T-cell (primary cell): ENCODE measurements around the gene CD79A. TPM values are rescaled to one million over a fixed set of nuclear protein-coding genes. Genes with fewer than 3 reads are reported as not detected.

Experiments
- ATAC-seq, 4 experiments: fragments of 200-7000 bp in 3 of 4; fragments of 150-1000 bp in 1 of 4; cut with Tn5 transposase; replicated peaks in 1 of 4; 1 replicate in 3 of 4; 2 replicates in 1 of 4; pipeline ENCODE4 v1.10.0; 2021; ENCODE audit warnings: moderate library complexity in 3 of 4, mild to moderate bottlenecking in 2 of 4, moderate number of reproducible peaks in 1 of 4
- CTCF ChIA-PET, 2 donors: fragments of 300-600 bp; sonication (Branson Sonifier 250); formaldehyde crosslinking; loops; one replicate each; lab custom pipeline; 2022; ENCODE audit warnings: antibody characterized with exemption in 2 of 2; lab: Charles Lee
- POLR2A ChIA-PET, 2 donors: fragments of 300-600 bp; sonication (Branson Sonifier 250); formaldehyde crosslinking; loops; one replicate each; lab custom pipeline; 2022; ENCODE audit warnings: antibody characterized with exemption in 2 of 2; lab: Charles Lee
- DNase-seq, 35 experiments: peaks; one replicate each; pipeline versions ENCODE4 v3.0.0 to v3.0.0-alpha.2; 2013 to 2023
- H3K27ac ChIP-seq: one replicate; pipeline ENCODE4 v1.5.1; 2013; ENCODE audit warnings: low read length
- H3K27me3 ChIP-seq, 2 experiments: replicated peaks in 1 of 2; 1 replicate in 1 of 2; 2 replicates in 1 of 2; pipeline versions ENCODE4 v1.6.1 to v1.7.0; 2013; ENCODE audit warnings: low read length in 1 of 2, mixed read lengths in 1 of 2; ENCODE audit not compliant: control insufficient read depth in 2 of 2, insufficient read depth in 2 of 2; ENCODE audit errors: extremely low read depth in 1 of 2
- H3K36me3 ChIP-seq, 2 donors: 1 replicate in 1 of 2; 2 replicates in 1 of 2; pipeline versions ENCODE4 v1.6.1 to v1.7.0; 2013; ENCODE audit warnings: low read length in 1 of 2; ENCODE audit not compliant: control insufficient read depth in 2 of 2, insufficient read depth in 1 of 2; ENCODE audit errors: extremely low read depth in 1 of 2
- H3K4me1 ChIP-seq, 2 experiments: 1 replicate in 1 of 2; 2 replicates in 1 of 2; pipeline versions ENCODE4 v1.6.1 to v1.7.0; 2013; ENCODE audit warnings: low read length in 2 of 2, mixed read lengths in 1 of 2; ENCODE audit not compliant: insufficient read depth in 2 of 2, control insufficient read depth in 1 of 2; ENCODE audit errors: extremely low read depth in 1 of 2
- H3K4me3 ChIP-seq, 2 donors: 1 replicate in 1 of 2; 2 replicates in 1 of 2; pipeline versions ENCODE4 v1.5.1 to v1.7.0; 2013; ENCODE audit warnings: mild to moderate bottlenecking in 2 of 2, low read length in 1 of 2, moderate library complexity in 1 of 2; ENCODE audit not compliant: control insufficient read depth in 1 of 2; ENCODE audit errors: extremely low read depth in 1 of 2
- H3K9me3 ChIP-seq: 2 replicates; pipeline ENCODE4 v1.7.0; 2013
- H3K27ac Mint-ChIP-seq, 2 donors: one replicate each; pipeline ENCODE4 v1.8.0; 2020 to 2021; ENCODE audit warnings: mild to moderate bottlenecking in 2 of 2, mixed read lengths in 2 of 2
- H3K27me3 Mint-ChIP-seq, 2 donors: one replicate each; pipeline ENCODE4 v1.8.0; 2021 to 2022; ENCODE audit warnings: mixed read lengths in 2 of 2
- H3K36me3 Mint-ChIP-seq: one replicate; pipeline ENCODE4 v1.8.0; 2021; ENCODE audit warnings: mixed read lengths
- H3K4me1 Mint-ChIP-seq, 3 donors: one replicate each; pipeline ENCODE4 v1.8.0; 2020 to 2022; ENCODE audit warnings: mixed read lengths in 3 of 3, mild to moderate bottlenecking in 1 of 3
- H3K4me3 Mint-ChIP-seq, 3 donors: one replicate each; pipeline ENCODE4 v1.8.0; 2020 to 2022; ENCODE audit warnings: mild to moderate bottlenecking in 3 of 3, mixed read lengths in 3 of 3, moderate library complexity in 3 of 3
- H3K9me3 Mint-ChIP-seq, 3 donors: one replicate each; pipeline ENCODE4 v1.8.0; 2020 to 2022; ENCODE audit warnings: mixed read lengths in 3 of 3
- WGBS: methylation state at CpG from one replicate; pipeline ENCODE4 v1.1.5; 2013; ENCODE audit warnings: missing lambda C conversion rate; ENCODE audit not compliant: insufficient coverage; 5-methylcytosine and 5-hydroxymethylcytosine counted together
- total RNA-seq, 35 experiments: library from RNA in 6 of 35; stranded (reverse) in 6 of 35; fragments of 120-200 nt in 1 of 35; gene quantifications; one replicate each; pipeline versions ENCODE4 v1.2.1 to v1.2.4 and lab custom pipeline; 2013 to 2026

The CD79A gene
- total RNA-seq, 5 donors from 2014 or later (not counting 1 experiment from before 2014, with no cell fraction given), result 15.9 to 51.1 (median 19.0) TPM

DNA sequence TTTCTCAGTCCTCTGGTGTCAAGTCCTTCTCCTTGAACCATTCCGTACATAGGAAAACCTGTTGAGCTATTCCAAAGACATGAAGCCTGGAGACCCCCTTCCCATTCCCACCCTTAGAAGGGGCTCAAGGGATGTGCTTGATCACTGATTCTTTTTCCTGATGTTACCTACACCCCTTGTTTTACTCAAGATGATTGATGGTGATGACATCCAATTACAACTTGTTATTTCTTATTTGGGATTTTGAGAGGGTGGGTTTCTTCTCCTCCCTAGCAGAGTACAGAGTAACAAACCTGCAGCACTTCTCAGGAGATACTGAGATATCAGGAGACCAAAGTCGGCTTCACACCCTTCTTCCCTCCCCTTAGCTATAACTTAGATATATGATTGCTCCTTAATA lies 23.7 kb upstream of the CD79A start:
- no CpG with 5 or more reads among the region's 2 CpGs for WGBS
- DNase-seq (no peak), ATAC-seq (no peak)
- POLR2A ChIA-PET, result no interaction called here
- Mint-ChIP-seq H3K27me3 (peaks cover 2 to 3% of the 10 kb centered on the region in 2 donors), H3K9me3 (no peaks in the 10 kb centered on the region), H3K4me3 (no peak overlapping the region), H3K36me3 (no peaks in the 10 kb centered on the region), H3K4me1 (no peaks in the 10 kb centered on the region), H3K27ac (no peak overlapping the region)
- CTCF ChIA-PET, result interaction anchor here in 1 of 2 donors (1.4 kb wide), 1 partner anchor 17 kb away, joined by 3 read pairs; no protein-coding TSS in a partner anchor
- H3K27me3 ChIP-seq, result no peaks in the 10 kb centered on the region
- H3K27ac ChIP-seq, result no peak overlapping the region
- H3K9me3 ChIP-seq, result no peaks in the 10 kb centered on the region
- H3K36me3 ChIP-seq, result no peaks in the 10 kb centered on the region
- no peaks in the 10 kb centered on the region for H3K4me1 ChIP-seq
- H3K4me3 ChIP-seq, result no peak overlapping the region

DNA sequence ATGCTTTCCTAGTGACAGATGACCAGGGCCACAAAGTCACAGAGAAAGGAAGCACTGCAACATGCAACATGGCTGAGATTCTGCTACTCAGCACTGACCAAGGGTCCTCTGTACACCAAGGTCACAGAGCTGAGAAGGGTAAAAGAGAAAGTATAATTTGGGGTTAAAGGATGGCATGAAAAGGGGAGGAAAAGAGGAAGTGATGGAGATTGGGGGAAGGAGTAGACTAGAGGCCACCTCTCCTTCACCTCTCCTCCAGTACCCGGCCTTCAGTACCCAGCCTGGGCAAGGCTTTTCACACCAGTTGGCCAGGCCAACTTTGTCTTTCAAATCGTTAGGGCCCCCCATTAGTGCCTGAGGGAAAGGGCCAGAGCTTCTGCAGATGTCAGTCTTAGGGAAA lies 23.3 kb upstream of the CD79A start:
- no peak for DNase-seq
- H3K4me1 ChIP-seq, result no peaks in the 10 kb centered on the region
- no peaks in the 10 kb centered on the region for H3K4me1 Mint-ChIP-seq
- no peak overlapping the region for H3K4me3 Mint-ChIP-seq
- no peak for ATAC-seq
- no peaks in the 10 kb centered on the region for H3K36me3 ChIP-seq
- H3K27me3 Mint-ChIP-seq, result peaks cover 2 to 3% of the 10 kb centered on the region in 2 donors
- H3K27ac Mint-ChIP-seq, result no peak overlapping the region
- no peak overlapping the region for H3K27ac ChIP-seq
- no peaks in the 10 kb centered on the region for H3K27me3 ChIP-seq
- POLR2A ChIA-PET, result no interaction called here
- no peaks in the 10 kb centered on the region for H3K9me3 ChIP-seq
- no peak overlapping the region for H3K4me3 ChIP-seq
- H3K9me3 Mint-ChIP-seq, result no peaks in the 10 kb centered on the region
- H3K36me3 Mint-ChIP-seq, result no peaks in the 10 kb centered on the region
- CTCF ChIA-PET, result no interaction called here
- no CpG with 5 or more reads among the region's 2 CpGs for WGBS

DNA sequence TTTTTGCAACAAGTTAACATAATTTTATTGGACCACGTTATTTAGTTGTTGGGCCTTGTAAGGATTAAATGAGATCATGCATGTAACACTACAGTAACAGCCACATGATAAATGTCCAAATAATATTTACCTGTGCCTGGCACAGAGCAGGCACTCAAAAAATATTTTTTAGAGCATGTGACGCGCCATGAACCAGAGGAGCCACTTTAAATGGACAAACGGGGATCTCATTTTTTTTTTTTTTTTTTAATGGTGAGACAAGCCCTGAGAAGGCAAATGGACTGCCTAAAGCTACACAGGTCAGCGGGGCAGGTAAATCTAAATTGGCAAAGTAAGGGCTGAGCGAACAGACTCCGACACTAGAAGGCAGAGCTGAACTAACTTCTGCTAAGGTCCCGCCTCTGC lies 17.9 kb upstream of the CD79A start:
- peaks cover 37 to 41% (median 39%) of the 10 kb centered on the region in 3 donors for H3K4me1 Mint-ChIP-seq
- H3K27ac ChIP-seq, result peak overlapping the region; percentile 88
- no peaks in the 10 kb centered on the region for H3K27me3 Mint-ChIP-seq
- peak overlapping the region; percentile 83 to 96 for H3K4me3 ChIP-seq
- DNase-seq (no peak), ATAC-seq (no peak)
- 4% methylated on average over 7 of the region's 8 CpGs for WGBS
- peaks cover 30% of the 10 kb centered on the region for H3K36me3 Mint-ChIP-seq
- peak overlapping the region; percentile 80 to 95 (median 93) for H3K4me3 Mint-ChIP-seq
- no peaks in the 10 kb centered on the region for H3K27me3 ChIP-seq
- H3K9me3 Mint-ChIP-seq, result no peaks in the 10 kb centered on the region
- peaks cover 0 to 34% of the 10 kb centered on the region in 2 donors for H3K36me3 ChIP-seq
- H3K4me1 ChIP-seq, result peaks cover 27 to 42% of the 10 kb centered on the region in 2 experiments
- ChIA-PET CTCF (interaction anchor here (0.6 to 3.0 kb wide), 11 partner anchors 12 to 176 kb away, joined by 3 to 15 read pairs (median 6); no protein-coding TSS in a partner anchor), POLR2A (interaction anchor here (0.6 to 1.0 kb wide), 6 partner anchors 16 to 1099 kb away, joined by 3 to 9 read pairs (median 3); no protein-coding TSS in a partner anchor)
- peak overlapping the region; percentile 96 to 99 for H3K27ac Mint-ChIP-seq
- no peaks in the 10 kb centered on the region for H3K9me3 ChIP-seq

DNA sequence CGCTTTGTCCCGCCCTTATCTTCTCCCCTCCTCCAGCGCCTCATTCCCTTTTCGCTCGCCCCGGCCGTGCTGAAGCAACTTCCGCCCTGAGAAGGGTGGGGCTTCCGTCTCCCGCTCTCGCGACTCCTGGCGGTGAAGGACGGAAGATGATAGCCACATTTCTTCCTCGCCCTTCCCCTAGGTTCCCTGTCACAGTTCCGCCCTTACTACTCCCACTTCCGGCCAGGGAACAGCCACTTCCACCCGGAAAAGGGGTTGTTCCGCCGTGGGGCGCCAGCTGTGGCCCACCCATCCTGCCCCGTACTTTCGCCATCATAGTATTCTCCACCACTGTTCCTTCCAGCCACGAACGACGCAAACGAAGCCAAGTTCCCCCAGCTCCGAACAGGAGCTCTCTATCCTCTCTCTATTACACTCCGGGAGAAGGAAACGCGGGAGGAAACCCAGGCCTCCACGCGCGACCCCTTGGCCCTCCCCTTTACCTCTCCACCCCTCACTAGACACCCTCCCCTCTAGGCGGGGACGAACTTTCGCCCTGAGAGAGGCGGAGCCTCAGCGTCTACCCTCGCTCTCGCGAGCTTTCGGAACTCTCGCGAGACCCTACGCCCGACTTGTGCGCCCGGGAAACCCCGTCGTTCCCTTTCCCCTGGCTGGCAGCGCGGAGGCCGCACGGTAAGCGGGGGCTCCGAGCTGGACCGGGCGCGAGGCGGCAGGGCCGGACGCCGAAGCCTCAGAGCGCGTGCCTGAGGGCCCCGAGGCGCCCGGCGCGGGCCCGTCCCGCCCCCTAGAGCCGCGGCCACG lies 17.3 kb upstream of the CD79A start, which contains the start of gene RPS19:
RPS19 (plus strand) TSS at position 638 of the 801 bp plus-strand sequence. CDS start 520 bp downstream, outside the sequence.
- ATAC-seq (peak; percentile 86 to 90 (median 88)), DNase-seq (peak; percentile 93 to 99 (median 97))
- Histone ChIP-seq H3K36me3 (peaks cover 3 to 40% of the 10 kb centered on the region in 2 donors), H3K27ac (peak within 1 kb of the TSS; percentile 88), H3K4me3 (peak within 1 kb of the TSS; percentile 83 to 96), H3K4me1 (peaks cover 27 to 48% of the 10 kb centered on the region in 2 experiments), H3K9me3 (no peaks in the 10 kb centered on the region), H3K27me3 (no peaks in the 10 kb centered on the region)
- WGBS, result 0% methylated on average over 73 of the region's 76 CpGs
- Mint-ChIP-seq H3K4me1 (peaks cover 41 to 48% (median 45%) of the 10 kb centered on the region in 3 donors), H3K4me3 (peak within 1 kb of the TSS; percentile 80 to 95 (median 93)), H3K36me3 (peaks cover 36% of the 10 kb centered on the region), H3K9me3 (no peaks in the 10 kb centered on the region), H3K27ac (peak within 1 kb of the TSS; percentile 96 to 99), H3K27me3 (no peaks in the 10 kb centered on the region)
- POLR2A ChIA-PET, result interaction anchor here (0.6 to 1.0 kb wide), 6 partner anchors 15 to 1099 kb away, joined by 3 to 5 read pairs (median 3); no protein-coding TSS in a partner anchor
- CTCF ChIA-PET, result interaction anchor here in 1 of 2 donors (0.6 to 3.0 kb wide), 13 partner anchors 11 to 421 kb away, joined by 3 to 15 read pairs (median 4); no protein-coding TSS in a partner anchor

DNA sequence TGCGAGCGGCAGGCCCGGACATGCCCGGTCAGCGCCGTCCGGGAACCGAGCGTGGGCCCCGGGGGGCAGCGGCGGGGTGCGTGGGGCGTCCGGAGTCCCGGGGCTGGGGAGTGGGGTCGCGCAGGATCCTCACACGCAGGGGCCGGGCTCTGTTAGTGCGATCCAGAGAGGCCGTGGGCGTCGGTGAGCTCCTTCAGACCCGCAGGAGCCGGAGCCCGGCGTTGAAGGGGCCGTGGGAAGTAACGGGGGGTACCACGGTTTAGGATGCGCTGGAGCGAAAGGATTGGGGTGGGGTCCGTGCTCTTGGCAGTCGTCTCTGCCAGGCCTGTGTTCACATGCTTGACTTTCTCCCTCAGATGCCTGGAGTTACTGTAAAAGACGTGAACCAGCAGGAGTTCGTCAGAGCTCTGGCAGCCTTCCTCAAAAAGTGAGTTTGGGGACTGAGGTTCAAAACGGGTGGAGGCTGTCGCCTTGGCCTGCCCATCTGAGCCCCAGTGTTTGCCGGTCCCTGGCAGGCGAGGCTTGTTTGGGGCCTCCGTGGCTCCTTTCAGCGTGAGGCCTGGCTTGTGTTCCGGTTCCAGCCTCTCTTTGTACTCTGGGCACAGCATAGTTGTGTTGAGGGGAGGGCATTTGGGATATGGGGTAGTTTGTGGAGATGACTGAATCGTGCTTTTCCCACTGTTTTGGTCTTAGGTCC lies 16.5 kb upstream of the CD79A start:
- peak in 4 of 35 experiments; percentile 14 to 44 (median 18) for DNase-seq

More for the DNA sequence above, 16.5 kb upstream of the CD79A start:
- no peaks in the 10 kb centered on the region for H3K27me3 Mint-ChIP-seq
- peaks cover 27 to 55% of the 10 kb centered on the region in 2 experiments for H3K4me1 ChIP-seq
- H3K27ac ChIP-seq, result peak overlapping the region; percentile 64
- ChIA-PET CTCF (interaction anchor here in 1 of 2 donors (0.6 to 3.0 kb wide), 7 partner anchors 11 to 421 kb away, joined by 3 to 15 read pairs (median 8); no protein-coding TSS in a partner anchor), POLR2A (interaction anchor here (0.6 to 1.0 kb wide), 2 partner anchors 15 kb away, joined by 3 to 5 read pairs; no protein-coding TSS in a partner anchor)
- H3K4me3 ChIP-seq, result peak overlapping the region; percentile 83 to 96
- under 1% methylated on average over 42 of the region's 45 CpGs for WGBS
- peak overlapping the region; percentile 80 to 95 (median 93) for H3K4me3 Mint-ChIP-seq
- peaks cover 36% of the 10 kb centered on the region for H3K36me3 Mint-ChIP-seq
- H3K27me3 ChIP-seq, result no peaks in the 10 kb centered on the region
- no peaks in the 10 kb centered on the region for H3K9me3 Mint-ChIP-seq
- peak overlapping the region; percentile 89 to 92 for H3K27ac Mint-ChIP-seq
- H3K9me3 ChIP-seq, result no peaks in the 10 kb centered on the region
- peaks cover 46 to 51% (median 49%) of the 10 kb centered on the region in 3 donors for H3K4me1 Mint-ChIP-seq
- H3K36me3 ChIP-seq, result peaks cover 6 to 43% of the 10 kb centered on the region in 2 donors
- no peak for ATAC-seq
